Muscle layer of colon (tissue), 2 donors: ENCODE data around the gene ADAP2.
A peak's percentile ranks its signal among the peaks of the same experiment; 100 is the strongest.
"Not testable (repeated sequence)": the region's sequence is repeated elsewhere in the genome, so short reads cannot be mapped to it uniquely, and the experiment has no call there.

Experiments used
- H3K27ac ChIP-seq: one replicate; pipeline ENCODE4 v1.7.0; 2013; ENCODE audit warnings: low read depth, mild to moderate bottlenecking, low read length, moderate library complexity
- H3K27me3 ChIP-seq, 2 donors: one replicate each; pipeline ENCODE4 v1.7.0; 2013; ENCODE audit warnings: low read length in 2 of 2, mild to moderate bottlenecking in 2 of 2; ENCODE audit not compliant: insufficient read depth in 2 of 2, control insufficient read depth in 1 of 2
- H3K36me3 ChIP-seq: one replicate; pipeline ENCODE4 v1.7.0; 2013; ENCODE audit warnings: mild to moderate bottlenecking, low read length; ENCODE audit not compliant: insufficient read depth
- H3K4me1 ChIP-seq: one replicate; pipeline ENCODE4 v1.7.0; 2013; ENCODE audit warnings: mild to moderate bottlenecking, low read length; ENCODE audit not compliant: insufficient read depth
- H3K4me3 ChIP-seq, 2 donors: one replicate each; pipeline ENCODE4 v1.7.0; 2013; ENCODE audit warnings: low read length in 2 of 2, low read depth in 1 of 2, mild to moderate bottlenecking in 1 of 2, moderate library complexity in 1 of 2
- H3K9ac ChIP-seq: one replicate; pipeline ENCODE4 v1.7.0; 2013; ENCODE audit warnings: low read length
- H3K9me3 ChIP-seq: one replicate; pipeline ENCODE4 v1.7.0; 2013; ENCODE audit warnings: mild to moderate bottlenecking, low read length
- donor health status: abdominal sarcoma.
- donor health status: Adenocarcinoma of cecum.

ADAP2 gene

DNA sequence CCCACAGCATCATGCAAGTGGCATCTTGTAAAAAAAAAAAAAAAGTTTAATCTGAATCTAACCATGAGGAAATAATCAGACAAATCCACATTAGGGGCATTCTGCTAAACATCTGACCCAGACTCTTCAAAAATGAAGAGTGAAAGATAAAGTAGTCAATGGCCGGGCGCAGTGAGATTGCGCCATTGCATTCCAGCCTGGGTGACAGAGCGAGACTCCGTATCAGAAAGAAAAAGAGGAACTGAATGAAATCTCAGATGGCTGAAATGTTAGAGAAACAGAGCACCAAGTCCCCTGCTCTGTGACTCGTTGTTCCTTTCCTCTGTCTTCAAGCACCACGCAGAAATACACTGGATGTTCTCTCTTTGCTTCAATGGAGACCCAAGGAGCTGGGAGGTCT is 36.4 kb downstream of the ADAP2 start:
- Histone ChIP-seq H3K4me3 (no peak overlapping the region), H3K36me3 (no peaks in the 10 kb centered on the region), H3K4me1 (no peaks in the 10 kb centered on the region), H3K9me3 (no peaks in the 10 kb centered on the region), H3K27ac (no peak overlapping the region), H3K27me3 (no peaks in the 10 kb centered on the region), H3K9ac (no peak overlapping the region)

DNA sequence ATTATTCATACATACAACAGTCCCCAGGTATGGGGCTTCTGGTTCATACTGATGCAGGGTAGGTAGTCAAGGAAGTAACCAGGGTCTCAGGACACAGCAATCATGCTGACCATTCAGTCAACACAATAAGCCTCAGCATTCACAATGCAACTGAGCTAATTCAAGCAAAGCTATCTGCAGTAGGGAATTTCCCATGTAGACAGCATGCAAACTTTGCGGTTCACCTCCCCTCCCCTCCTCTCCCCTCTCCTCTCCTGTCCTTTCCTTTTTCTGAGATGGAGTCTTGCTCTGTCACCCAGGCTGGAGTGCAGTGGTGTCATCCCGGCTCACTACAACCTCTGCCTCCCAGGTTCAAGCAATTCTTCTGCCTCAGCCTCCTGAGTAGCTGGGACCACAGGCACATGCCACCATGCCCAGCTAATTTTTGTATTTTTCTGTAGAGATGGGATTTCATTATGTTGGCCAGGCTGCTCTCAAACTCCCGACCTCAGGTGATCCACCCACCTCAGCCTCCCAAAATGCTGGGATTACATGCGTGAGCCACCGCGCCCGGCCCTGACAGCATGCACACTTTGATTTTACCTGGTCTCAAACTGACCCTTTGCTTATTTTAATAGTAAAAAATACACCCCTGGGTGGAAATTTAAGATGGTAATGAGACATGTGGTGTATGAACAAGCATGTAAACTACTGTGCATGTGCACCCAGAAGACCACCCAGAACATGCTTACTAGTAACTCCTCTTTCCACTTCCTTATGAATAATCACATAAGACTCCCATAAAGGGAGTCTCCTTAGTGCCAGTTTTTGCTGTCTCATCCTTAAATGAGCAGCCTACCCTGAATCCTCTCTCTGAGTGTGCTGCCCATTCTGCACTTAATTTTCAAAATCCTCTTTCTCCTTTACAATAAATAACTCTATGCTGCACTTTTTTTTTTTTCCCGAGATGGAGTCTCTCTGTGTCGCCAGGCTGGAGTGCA is 39.8 kb downstream of the ADAP2 start:
- H3K27me3 ChIP-seq: no peaks in the 10 kb centered on the region
- no peaks in the 10 kb centered on the region for H3K36me3 ChIP-seq
- H3K9ac ChIP-seq: no peak overlapping the region
- H3K4me3 ChIP-seq: no peak overlapping the region
- no peaks in the 10 kb centered on the region for H3K4me1 ChIP-seq
- no peaks in the 10 kb centered on the region for H3K9me3 ChIP-seq
- H3K27ac ChIP-seq: no peak overlapping the region

DNA sequence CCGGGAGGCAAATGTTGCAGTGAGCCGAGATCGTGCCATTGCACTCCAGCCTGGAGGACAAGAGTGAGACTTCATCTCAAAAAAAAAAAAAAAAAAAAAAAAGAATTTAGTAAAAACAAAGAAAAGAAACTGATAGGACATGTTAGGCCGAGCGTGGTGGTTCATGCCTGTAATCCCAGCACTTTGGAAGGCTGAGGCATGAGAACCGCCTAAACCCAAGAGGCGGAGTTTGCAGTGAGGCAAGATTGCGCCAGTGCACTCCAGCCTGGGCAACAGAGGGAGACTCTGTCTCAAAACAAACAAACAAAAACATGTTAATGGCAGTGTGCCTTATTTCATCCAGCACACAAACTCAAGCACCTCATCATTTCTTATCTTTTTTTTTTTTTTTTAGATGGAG is 42.6 kb downstream of the ADAP2 start:
- H3K27ac ChIP-seq, H3K27me3 ChIP-seq, H3K36me3 ChIP-seq, H3K4me3 ChIP-seq, H3K9ac ChIP-seq, H3K4me1 ChIP-seq, H3K9me3 ChIP-seq: not testable (repeated sequence)

DNA sequence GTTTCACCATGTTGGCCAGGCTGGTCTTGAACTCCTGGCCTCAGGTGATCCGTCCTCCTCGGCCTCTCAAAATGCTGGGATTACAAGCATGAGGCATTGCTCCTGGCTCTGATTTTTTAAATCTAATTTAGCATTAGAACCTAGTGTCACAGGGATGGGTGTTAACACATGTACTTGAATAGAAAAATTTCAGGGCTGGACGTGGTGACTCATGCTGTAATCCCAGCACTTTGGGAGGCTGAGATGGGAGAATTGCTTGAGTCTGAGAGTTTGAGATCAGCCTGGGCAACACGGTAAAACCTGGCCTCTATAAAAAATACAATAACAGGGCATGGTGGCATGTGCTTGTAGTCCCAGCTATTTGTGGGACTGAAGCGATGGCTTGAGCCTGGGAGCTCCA is 43.1 kb downstream of the ADAP2 start:
- Histone ChIP-seq H3K27me3 (no peaks in the 10 kb centered on the region), H3K27ac (no peak overlapping the region), H3K4me3 (no peak overlapping the region), H3K36me3 (no peaks in the 10 kb centered on the region), H3K9ac (no peak overlapping the region), H3K9me3 (no peaks in the 10 kb centered on the region), H3K4me1 (no peaks in the 10 kb centered on the region)

DNA sequence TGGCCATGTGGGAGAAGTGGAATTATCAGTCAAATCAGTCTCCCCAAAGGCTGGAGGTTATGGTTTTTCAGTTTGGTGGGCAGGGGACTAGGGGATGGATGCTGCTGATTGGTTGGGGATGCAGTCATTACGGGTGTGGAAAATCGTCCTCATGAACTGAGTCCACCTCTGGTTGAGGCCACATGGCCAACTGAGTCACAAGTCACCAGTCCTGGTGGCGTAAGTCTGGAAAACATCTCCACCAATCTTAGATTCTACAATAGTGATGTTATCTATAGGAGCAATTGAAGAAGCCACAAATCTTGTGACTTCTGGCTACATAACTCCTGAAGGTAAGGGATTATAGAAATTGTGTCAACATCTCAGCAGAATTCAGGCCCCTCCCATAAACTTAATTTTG is 43.9 kb downstream of the ADAP2 start:
- no peak overlapping the region for H3K4me3 ChIP-seq
- no peak overlapping the region for H3K27ac ChIP-seq
- no peaks in the 10 kb centered on the region for H3K27me3 ChIP-seq
- no peaks in the 10 kb centered on the region for H3K4me1 ChIP-seq
- no peak overlapping the region for H3K9ac ChIP-seq
- no peaks in the 10 kb centered on the region for H3K36me3 ChIP-seq
- H3K9me3 ChIP-seq: no peaks in the 10 kb centered on the region

DNA sequence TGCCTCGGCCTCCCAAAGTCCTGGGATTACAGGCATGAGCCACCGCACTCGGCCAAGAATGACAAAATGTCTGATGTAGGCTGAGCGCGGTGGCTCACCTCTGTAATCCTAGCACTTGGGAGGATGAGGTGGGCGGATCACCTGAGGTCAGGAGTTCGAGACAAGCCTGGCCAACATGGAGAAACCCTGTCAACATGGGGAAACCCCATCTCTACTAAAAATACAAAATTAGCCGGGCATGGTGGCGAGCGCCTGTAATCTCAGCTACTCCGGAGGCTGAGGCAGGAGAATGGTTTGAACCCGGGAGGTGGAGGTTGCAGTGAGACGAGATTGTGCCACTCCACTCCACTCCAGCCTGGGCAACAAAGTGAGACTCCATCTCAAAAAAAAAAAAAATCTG is 46.2 kb downstream of the ADAP2 start:
- not testable (repeated sequence) for H3K4me1 ChIP-seq, H3K4me3 ChIP-seq, H3K9me3 ChIP-seq, H3K9ac ChIP-seq, H3K27ac ChIP-seq, H3K27me3 ChIP-seq, H3K36me3 ChIP-seq

DNA sequence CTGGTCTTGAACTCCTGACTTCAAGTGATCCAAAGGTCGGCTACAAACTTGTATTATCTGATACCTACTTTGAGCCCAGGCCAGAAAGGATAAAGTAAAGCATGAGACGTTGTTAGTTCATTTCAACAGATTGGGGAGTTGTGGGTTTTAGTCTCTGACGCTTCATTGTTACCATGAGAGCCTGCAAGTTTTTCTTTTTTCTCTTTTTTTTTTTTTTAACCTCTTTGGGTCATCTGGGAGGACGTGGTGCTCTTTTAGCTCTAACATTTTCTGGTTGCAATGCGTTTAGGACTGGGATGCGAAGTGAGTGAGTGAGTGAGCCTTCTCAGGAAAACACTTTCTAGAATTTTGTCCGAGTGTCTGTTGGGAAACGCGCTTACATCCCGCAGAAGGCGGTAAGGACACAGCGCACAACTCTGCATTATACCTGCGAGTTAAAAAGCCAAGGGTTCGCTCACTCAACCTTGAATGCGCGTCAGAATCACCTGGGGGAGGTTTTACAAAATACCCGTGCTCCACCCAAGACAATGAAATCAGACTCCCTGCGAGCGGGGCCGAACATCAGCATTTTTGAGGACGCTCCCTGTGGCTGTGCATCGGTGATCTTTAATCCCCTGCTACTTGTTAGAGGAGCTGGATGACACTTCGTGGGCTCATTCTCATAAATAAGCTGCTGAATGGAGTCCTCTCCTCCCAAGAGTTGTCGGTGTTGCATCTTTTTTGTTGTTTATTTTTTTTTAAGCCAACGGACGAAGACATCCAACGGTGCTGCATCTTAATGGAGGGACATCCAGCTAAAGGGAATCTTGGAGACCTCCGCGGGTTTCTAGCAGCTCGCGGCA is 48.5 kb downstream of the ADAP2 start:
- H3K4me3 ChIP-seq: peak overlapping the region; percentile 75 to 91
- H3K9me3 ChIP-seq: no peaks in the 10 kb centered on the region
- no peaks in the 10 kb centered on the region for H3K36me3 ChIP-seq
- H3K9ac ChIP-seq: peak overlapping the region; percentile 86
- no peaks in the 10 kb centered on the region for H3K27me3 ChIP-seq
- no peaks in the 10 kb centered on the region for H3K4me1 ChIP-seq
- peak overlapping the region; percentile 79 for H3K27ac ChIP-seq

DNA sequence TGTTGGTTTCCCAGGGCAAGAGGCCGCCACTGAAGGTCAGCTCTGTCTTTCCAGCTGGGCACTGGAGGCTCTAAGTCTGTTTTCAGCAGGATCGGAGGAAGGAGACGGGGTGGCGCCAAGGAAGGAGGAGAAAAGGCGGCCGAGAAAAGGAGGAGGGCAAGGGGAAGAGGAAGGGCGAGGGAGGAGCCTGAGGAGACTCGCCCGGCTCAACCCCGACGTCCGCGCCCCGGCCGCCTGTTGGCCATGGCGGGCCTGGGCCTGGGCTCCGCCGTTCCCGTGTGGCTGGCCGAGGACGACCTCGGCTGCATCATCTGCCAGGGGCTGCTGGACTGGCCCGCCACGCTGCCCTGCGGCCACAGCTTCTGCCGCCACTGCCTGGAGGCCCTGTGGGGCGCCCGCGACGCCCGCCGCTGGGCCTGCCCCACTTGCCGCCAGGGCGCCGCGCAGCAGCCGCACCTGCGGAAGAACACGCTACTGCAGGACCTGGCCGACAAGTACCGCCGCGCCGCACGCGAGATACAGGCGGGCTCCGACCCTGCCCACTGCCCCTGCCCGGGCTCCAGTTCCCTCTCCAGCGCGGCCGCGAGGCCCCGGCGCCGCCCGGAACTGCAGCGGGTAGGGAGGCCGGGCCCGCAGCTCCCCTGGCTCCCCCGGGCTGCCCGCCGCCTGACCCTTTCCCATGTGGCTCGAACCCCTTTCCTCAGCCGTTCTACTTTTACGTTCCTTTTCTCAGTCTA is 49.3 kb downstream of the ADAP2 start, which contains the start of gene RNF135:
Gene RNF135, plus strand, starts transcription at position 209 of the 737 bp plus-strand sequence. Its CDS starts 35 bp downstream, at position 244.
- Histone ChIP-seq H3K27me3 (no peaks in the 10 kb centered on the region), H3K4me3 (peak within 1 kb of the TSS; percentile 75 to 91), H3K36me3 (no peaks in the 10 kb centered on the region), H3K9me3 (no peaks in the 10 kb centered on the region), H3K27ac (peak within 1 kb of the TSS; percentile 79), H3K4me1 (no peaks in the 10 kb centered on the region), H3K9ac (peak within 1 kb of the TSS; percentile 86)

DNA sequence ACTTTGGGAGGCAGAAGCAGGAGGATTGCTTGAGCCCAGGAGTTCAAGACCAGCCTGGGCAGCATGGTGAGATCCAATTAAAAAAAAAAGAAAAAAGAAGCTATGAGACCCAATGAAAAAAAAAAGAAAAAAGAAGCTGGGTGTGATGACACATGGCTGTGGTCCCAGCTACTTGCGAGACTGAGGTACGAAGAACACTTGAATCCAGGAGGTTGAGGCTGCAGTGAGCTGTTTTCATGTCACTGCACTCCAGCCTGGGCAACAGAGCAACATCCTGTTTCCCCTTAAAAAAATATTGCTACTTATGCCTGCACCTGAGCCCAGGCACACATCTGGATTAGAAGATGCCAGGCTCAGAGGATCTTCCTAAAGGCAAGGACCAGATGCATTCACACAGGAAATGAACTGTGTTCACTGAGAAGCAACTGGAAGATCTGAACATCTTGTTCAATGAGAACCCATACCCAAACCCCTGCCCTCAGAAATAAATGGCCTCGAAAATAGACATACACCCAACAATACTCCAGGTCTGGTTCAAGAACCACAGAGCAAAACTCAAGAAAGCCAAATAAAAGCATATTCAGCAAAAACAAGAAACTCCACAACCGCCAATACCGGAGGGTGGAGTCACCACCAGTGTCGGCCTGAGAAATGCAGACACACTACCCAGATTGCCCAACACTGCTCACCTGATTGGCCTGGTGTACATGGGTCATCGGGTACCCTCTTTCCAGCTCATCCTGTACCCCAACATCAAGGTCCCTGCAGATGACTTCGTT is 53.5 kb downstream of the ADAP2 start:
- no peaks in the 10 kb centered on the region for H3K36me3 ChIP-seq
- no peak overlapping the region for H3K9ac ChIP-seq
- no peaks in the 10 kb centered on the region for H3K4me1 ChIP-seq
- H3K27me3 ChIP-seq: no peaks in the 10 kb centered on the region
- H3K9me3 ChIP-seq: no peaks in the 10 kb centered on the region
- H3K4me3 ChIP-seq: no peak overlapping the region
- no peak overlapping the region for H3K27ac ChIP-seq

DNA sequence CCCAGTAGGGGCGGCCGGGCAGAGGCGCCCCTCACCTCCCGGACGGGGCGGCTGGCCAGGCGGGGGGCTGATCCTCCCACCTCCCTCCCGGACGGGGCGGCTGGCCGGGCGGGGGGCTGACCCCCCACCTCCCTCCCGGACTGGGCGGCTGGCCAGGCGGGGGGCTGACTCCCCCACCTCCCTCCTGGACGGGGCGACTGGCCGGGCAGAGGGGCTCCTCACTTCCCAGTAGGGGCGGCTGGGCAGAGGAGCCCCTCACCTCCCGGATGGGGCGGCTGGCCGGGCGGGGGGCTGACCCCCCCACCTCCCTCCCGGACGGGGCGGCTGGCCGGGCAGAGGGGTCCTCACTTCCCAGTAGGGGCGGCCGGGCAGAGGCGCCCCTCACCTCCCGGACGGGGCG is 58.2 kb downstream of the ADAP2 start:
- not testable (repeated sequence) for H3K27me3 ChIP-seq, H3K9ac ChIP-seq, H3K4me1 ChIP-seq, H3K9me3 ChIP-seq, H3K27ac ChIP-seq, H3K4me3 ChIP-seq, H3K36me3 ChIP-seq
